ENCODE data around the gene HSF2BP.
"Not testable (repeated sequence)": the region's sequence is repeated elsewhere in the genome, so short reads cannot be mapped to it uniquely, and the experiment has no call there.

HSF2BP gene

GRCh38 chr21:43578677-43579303 is 80.5 kb downstream of the HSF2BP start:
- Mint-ChIP-seq H3K4me3 (no peak overlapping the region), H3K9me3 (peaks cover 4% of the 10 kb centered on the region), H3K27ac (no peak overlapping the region), H3K36me3 (ENCODE audit: low read depth) (no peaks in the 10 kb centered on the region), H3K4me1 (peaks cover 18% of the 10 kb centered on the region), H3K27me3 (ENCODE audit: low read depth, poor library complexity) (peaks cover 5% of the 10 kb centered on the region)
- DNase-seq, result no peak
- TF ChIP-seq CTCF (IDR thresholded peaks at IDR 0.05), result no peak

GRCh38 chr21:43575473-43575844 is 83.8 kb downstream of the HSF2BP start:
- H3K27ac Mint-ChIP-seq, result peak overlapping the region; percentile 2
- H3K36me3 Mint-ChIP-seq (ENCODE audit: low read depth), result no peaks in the 10 kb centered on the region
- DNase-seq, result no peak
- peaks cover 5% of the 10 kb centered on the region for H3K27me3 Mint-ChIP-seq (ENCODE audit: low read depth, poor library complexity)
- peaks cover 28% of the 10 kb centered on the region for H3K4me1 Mint-ChIP-seq
- no peak for TF ChIP-seq CTCF (IDR thresholded peaks at IDR 0.05)
- peaks cover 4% of the 10 kb centered on the region for H3K9me3 Mint-ChIP-seq
- no peak overlapping the region for H3K4me3 Mint-ChIP-seq

- H3K9me3 Mint-ChIP-seq, result peaks cover 4% of the 10 kb centered on the region
Observed at GRCh38 chr21:43574741-43575472, 84.4 kb downstream of the HSF2BP start.

GRCh38 chr21:43573921-43574320 is 85.4 kb downstream of the HSF2BP start:
- Mint-ChIP-seq H3K9me3 (peaks cover 4% of the 10 kb centered on the region), H3K36me3 (ENCODE audit: low read depth) (no peaks in the 10 kb centered on the region), H3K4me1 (peaks cover 22% of the 10 kb centered on the region), H3K4me3 (no peak overlapping the region), H3K27me3 (ENCODE audit: low read depth, poor library complexity) (peaks cover 5% of the 10 kb centered on the region), H3K27ac (no peak overlapping the region)
- no peak for DNase-seq
- TF ChIP-seq CTCF (IDR thresholded peaks at IDR 0.05), result no peak

More at GRCh38 chr21:43574741-43575472, 84.4 kb downstream of the HSF2BP start:
- no peaks in the 10 kb centered on the region for H3K36me3 Mint-ChIP-seq (ENCODE audit: low read depth)
- peak overlapping the region; percentile 2 for H3K27ac Mint-ChIP-seq
- peaks cover 5% of the 10 kb centered on the region for H3K27me3 Mint-ChIP-seq (ENCODE audit: low read depth, poor library complexity)
- TF ChIP-seq CTCF (IDR thresholded peaks at IDR 0.05), result no peak
- DNase-seq, result no peak
- H3K4me3 Mint-ChIP-seq, result no peak overlapping the region
- H3K4me1 Mint-ChIP-seq, result peaks cover 24% of the 10 kb centered on the region

GRCh38 chr21:43572446-43572845 is 86.8 kb downstream of the HSF2BP start:
- no peak for TF ChIP-seq CTCF (IDR thresholded peaks at IDR 0.05)
- Mint-ChIP-seq H3K4me1 (peaks cover 22% of the 10 kb centered on the region), H3K36me3 (ENCODE audit: low read depth) (no peaks in the 10 kb centered on the region), H3K9me3 (peaks cover 4% of the 10 kb centered on the region), H3K27me3 (ENCODE audit: low read depth, poor library complexity) (peaks cover 3% of the 10 kb centered on the region), H3K4me3 (no peak overlapping the region), H3K27ac (peak overlapping the region; percentile 6)
- no peak for DNase-seq

GRCh38 chr21:43571976-43572375 is 87.3 kb downstream of the HSF2BP start:
- H3K4me1 Mint-ChIP-seq, result peaks cover 22% of the 10 kb centered on the region
- TF ChIP-seq CTCF (IDR thresholded peaks at IDR 0.05), result no peak
- H3K4me3 Mint-ChIP-seq, result no peak overlapping the region
- no peak overlapping the region for H3K27ac Mint-ChIP-seq
- peaks cover 4% of the 10 kb centered on the region for H3K9me3 Mint-ChIP-seq
- no peaks in the 10 kb centered on the region for H3K36me3 Mint-ChIP-seq (ENCODE audit: low read depth)
- peaks cover 2% of the 10 kb centered on the region for H3K27me3 Mint-ChIP-seq (ENCODE audit: low read depth, poor library complexity)
- no peak for DNase-seq

GRCh38 chr21:43570195-43570594 is 89.1 kb downstream of the HSF2BP start:
- not testable (repeated sequence) for H3K27me3 Mint-ChIP-seq (ENCODE audit: low read depth, poor library complexity); H3K4me3 Mint-ChIP-seq; H3K27ac Mint-ChIP-seq

GRCh38 chr21:43562451-43562850 is 96.8 kb downstream of the HSF2BP start:
- H3K4me1 Mint-ChIP-seq; H3K9me3 Mint-ChIP-seq; DNase-seq; H3K4me3 Mint-ChIP-seq; H3K27me3 Mint-ChIP-seq (ENCODE audit: low read depth, poor library complexity); H3K36me3 Mint-ChIP-seq (ENCODE audit: low read depth); H3K27ac Mint-ChIP-seq: not testable (repeated sequence)

More at GRCh38 chr21:43570195-43570594, 89.1 kb downstream of the HSF2BP start:
- H3K36me3 Mint-ChIP-seq (ENCODE audit: low read depth); H3K9me3 Mint-ChIP-seq; DNase-seq: not testable (repeated sequence)
- peaks cover 18% of the 10 kb centered on the region for H3K4me1 Mint-ChIP-seq
